Retinal pigment epithelial cell (primary cell): ENCODE measurements around the gene GMDS.

Experiments
- DNase-seq: peaks from one replicate; pipeline ENCODE4 v3.0.0-alpha.2; 2010; ENCODE audit warnings: low read depth
- H3K4me3 ChIP-seq: 2 replicates; pipeline ENCODE4 v1.5.1; 2011; ENCODE audit warnings: mild to moderate bottlenecking, low read length, control low read depth, moderate library complexity
- TF ChIP-seq, protein P1 (sequence below): conservative IDR thresholded peaks from 2 replicates; pipeline ENCODE4 v1.5.1; 2011; ENCODE audit warnings: low read depth, low read length, control low read depth, inconsistent platforms

The GMDS gene

DNA sequence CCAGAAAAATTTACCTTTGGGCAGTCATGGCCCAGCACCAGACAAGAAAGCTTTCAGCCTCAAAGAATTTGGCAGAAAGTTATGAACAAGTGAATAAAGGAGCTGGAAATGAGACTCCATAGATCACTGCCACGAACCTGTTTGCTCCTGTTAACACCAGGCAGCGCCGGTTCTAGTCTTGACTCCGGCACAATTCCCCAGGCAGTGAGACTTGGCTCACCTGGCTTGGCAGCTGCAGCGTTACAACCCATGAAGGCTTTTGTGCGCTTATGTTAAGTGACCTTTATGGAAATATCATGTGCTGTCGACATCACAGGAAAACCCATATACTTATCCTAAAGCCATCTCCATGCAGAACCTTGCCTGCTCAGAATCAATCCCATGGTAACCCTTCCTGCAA lies 657.9 kb downstream of the GMDS start:
- TF ChIP-seq, protein P1, sequence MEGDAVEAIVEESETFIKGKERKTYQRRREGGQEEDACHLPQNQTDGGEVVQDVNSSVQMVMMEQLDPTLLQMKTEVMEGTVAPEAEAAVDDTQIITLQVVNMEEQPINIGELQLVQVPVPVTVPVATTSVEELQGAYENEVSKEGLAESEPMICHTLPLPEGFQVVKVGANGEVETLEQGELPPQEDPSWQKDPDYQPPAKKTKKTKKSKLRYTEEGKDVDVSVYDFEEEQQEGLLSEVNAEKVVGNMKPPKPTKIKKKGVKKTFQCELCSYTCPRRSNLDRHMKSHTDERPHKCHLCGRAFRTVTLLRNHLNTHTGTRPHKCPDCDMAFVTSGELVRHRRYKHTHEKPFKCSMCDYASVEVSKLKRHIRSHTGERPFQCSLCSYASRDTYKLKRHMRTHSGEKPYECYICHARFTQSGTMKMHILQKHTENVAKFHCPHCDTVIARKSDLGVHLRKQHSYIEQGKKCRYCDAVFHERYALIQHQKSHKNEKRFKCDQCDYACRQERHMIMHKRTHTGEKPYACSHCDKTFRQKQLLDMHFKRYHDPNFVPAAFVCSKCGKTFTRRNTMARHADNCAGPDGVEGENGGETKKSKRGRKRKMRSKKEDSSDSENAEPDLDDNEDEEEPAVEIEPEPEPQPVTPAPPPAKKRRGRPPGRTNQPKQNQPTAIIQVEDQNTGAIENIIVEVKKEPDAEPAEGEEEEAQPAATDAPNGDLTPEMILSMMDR, result no peak
- H3K4me3 ChIP-seq, result no peak overlapping the region
- DNase-seq, result no peak

DNA sequence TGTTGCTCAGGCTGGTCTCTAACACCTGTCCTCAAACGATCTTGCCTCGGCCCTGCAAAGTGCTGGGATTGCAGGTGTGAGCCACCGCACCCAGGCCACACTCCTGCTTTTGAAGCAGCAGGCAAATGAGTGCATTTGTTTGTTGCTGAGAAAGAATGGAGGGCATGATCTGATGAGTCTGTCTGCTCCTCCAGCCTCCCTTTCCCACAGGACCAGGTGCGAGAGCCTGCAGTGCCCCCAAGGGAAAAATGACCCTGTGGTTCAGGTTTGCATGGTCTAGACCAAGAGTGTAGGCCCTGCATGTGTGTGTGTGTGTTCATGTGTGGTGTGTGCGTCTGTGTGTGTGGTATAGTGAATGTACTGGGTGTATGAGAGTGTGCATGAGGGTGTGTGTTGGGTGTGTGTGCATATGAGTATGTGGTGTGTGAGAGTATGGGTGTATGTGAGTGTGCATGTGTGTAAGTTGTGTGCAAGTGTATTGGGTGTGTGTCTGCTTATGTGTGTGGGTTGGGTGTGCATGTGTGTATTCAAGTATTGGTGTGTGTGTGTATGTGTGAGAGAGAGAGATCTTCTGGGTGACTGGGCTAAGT lies 658.4 kb downstream of the GMDS start:
- DNase-seq, result no peak
- TF ChIP-seq, protein P1, result no peak
- no peak overlapping the region for H3K4me3 ChIP-seq

DNA sequence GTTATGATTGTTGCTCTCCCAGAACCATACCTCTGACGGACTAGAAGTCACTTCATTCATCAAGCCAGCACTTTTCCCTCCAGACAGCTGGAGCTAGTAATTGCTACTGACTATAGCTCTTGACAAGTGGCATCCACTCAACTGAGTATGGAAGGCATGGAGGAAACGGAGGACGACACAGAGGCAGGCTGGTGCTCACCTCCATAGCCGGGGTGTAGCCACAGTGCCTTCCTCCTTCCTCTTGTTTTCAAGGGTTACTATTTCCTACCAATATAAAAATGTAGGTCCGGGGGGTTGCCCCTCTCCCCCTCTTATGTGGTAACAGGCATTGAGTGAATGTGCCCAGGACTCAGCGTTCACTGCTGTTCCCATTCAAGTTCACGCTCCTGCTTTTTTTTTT lies 659.1 kb downstream of the GMDS start:
- no peak overlapping the region for H3K4me3 ChIP-seq
- TF ChIP-seq, protein P1, result no peak
- DNase-seq, result no peak

DNA sequence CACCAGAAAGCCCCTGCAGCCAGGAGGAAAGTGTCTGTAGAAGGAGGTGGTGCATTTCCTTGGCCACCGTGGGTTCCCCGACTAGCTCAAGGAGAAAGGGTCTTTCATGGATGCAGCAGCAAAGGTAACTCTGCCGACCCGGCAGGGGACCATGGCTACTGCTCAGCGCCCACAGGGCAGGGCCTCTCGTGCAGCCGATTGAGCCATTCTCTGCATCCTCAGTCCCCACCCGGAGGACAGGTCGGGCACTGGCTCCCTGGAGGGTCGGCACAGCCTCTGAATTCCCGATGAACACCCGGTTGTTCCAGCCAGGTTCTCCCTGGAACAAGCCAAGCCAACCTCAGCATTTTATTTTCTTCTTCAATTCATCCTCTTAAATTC lies 659.7 kb downstream of the GMDS start:
- no peak overlapping the region for H3K4me3 ChIP-seq
- DNase-seq, result no peak
- TF ChIP-seq, protein P1, result no peak

DNA sequence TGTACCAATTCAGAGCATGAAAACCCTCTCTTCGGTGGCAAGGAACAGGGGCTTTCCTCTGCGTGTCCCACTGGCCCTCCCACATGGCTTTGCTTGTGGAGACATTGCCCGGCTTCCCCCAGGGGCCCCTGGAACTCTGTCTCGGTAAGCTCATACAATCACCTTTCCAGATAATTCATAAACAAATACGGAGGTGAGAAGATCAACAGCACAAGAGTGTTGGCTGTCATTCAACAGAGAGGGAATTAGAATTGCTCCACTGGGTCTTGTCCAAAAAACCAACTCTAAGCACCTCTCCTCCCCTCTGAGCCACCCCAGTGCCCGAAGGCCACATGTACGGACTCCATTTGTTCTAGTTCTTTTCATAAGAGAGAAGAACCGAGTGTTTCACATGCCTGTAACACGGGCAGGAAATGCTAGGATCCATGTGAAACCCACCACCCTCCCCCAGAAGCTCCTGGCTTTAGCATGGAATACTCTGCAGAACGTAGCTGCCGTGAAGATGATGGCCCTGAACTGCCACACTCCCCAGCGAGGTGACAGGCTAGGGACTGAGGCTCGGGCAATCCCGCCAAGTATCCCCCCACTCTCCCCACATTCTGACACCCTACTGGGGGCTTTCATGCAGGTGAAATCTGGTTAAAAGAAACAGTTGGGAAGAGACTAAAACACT lies 660.3 kb downstream of the GMDS start:
- TF ChIP-seq, protein P1, result no peak
- H3K4me3 ChIP-seq, result no peak overlapping the region
- no peak for DNase-seq

DNA sequence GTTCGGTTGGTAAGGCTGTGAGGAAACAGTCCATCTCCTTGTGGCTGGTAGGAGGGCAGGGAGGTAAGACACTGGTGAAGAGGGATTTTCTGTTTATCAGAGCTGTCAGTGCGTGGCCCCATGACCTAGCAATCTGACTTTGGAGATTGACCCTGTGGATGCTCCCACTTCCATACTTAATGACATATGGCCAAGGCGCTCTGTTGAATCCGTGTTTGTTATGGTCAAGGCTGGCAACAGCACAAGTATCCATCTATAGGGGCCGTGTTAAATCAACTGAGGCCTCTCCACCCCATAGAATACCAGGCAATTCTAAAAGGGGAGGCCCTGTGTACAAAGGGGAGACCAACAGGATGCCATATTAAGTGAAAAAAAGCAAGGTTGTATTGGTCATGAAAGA lies 661.3 kb downstream of the GMDS start:
- TF ChIP-seq, protein P1, result no peak
- DNase-seq, result no peak
- no peak overlapping the region for H3K4me3 ChIP-seq
